GM12872 (cell line): ENCODE measurements around the gene ROR1.

ENCODE experiments used
- CTCF ChIP-seq: IDR thresholded peaks from 3 replicates; pipeline ENCODE4 v1.5.1; 2011; ENCODE audit warnings: low read depth, mild to moderate bottlenecking, low read length, moderate library complexity; ENCODE audit not compliant: insufficient read depth

Gene ROR1

GRCh38 chr1:63947904-63948303 lies 174.1 kb downstream of the ROR1 start:
- no peak for TF ChIP-seq CTCF

- TF ChIP-seq CTCF: no peak
Measured at GRCh38 chr1:63950023-63950422, 176.2 kb downstream of the ROR1 start.

- no peak for TF ChIP-seq CTCF
Measured at GRCh38 chr1:63951059-63951946, 177.5 kb downstream of the ROR1 start.

- no peak for TF ChIP-seq CTCF
Measured at GRCh38 chr1:63954187-63954586, 180.4 kb downstream of the ROR1 start.

GRCh38 chr1:63955370-63956145 lies 181.7 kb downstream of the ROR1 start:
- no peak for TF ChIP-seq CTCF

GRCh38 chr1:63958556-63958955 lies 184.7 kb downstream of the ROR1 start:
- no peak for TF ChIP-seq CTCF

GRCh38 chr1:63960326-63960725 lies 186.5 kb downstream of the ROR1 start:
- no peak for TF ChIP-seq CTCF
